ENCODE data around the gene AFF3.

GRCh38 chr2:99975386-99975785 lies 167.0 kb downstream of the AFF3 start:
- no peak for TF ChIP-seq CREB5 (CRISPR knock-in tag; IDR thresholded peaks at IDR 0.05; ENCODE audit: low read depth)
- no peak for TF ChIP-seq GLIS3 (CRISPR knock-in tag; IDR thresholded peaks at IDR 0.05)
- no peak for TF ChIP-seq ARNTL (CRISPR knock-in tag; IDR thresholded peaks at IDR 0.05; ENCODE audit: borderline replicate concordance, low read depth)
- TF ChIP-seq RARB (CRISPR knock-in tag; IDR thresholded peaks at IDR 0.05): no peak

Data from SK-N-SH treated with all-trans-retinoic acid at 6 μM for 48 hours (cell line).